HepG2 (cell line): ENCODE results near the gene NOTO. TPM values are rescaled to one million over a fixed set of nuclear protein-coding genes. Genes with fewer than 3 reads are reported as not detected.

Experiments
- FOXA3 ChIP-seq: IDR thresholded peaks from 2 replicates; pipeline ENCODE4 v1.6.1; 2016; ENCODE audit warnings: missing genetic modification reagents, missing compliant biosample characterization
- GATAD1 ChIP-seq: IDR thresholded peaks from 2 replicates; pipeline ENCODE4 v1.6.1; 2016; ENCODE audit warnings: missing genetic modification reagents, missing compliant biosample characterization
- HMGXB3 ChIP-seq: sonication (generic); formaldehyde crosslinking; IDR thresholded peaks from 2 replicates; pipeline ENCODE4 v1.4.0; 2020; ENCODE audit warnings: missing genetic modification reagents, borderline replicate concordance
- YEATS2 ChIP-seq: sonication (generic); formaldehyde crosslinking; IDR thresholded peaks from 2 replicates; pipeline ENCODE4 v1.4.0; 2020; ENCODE audit warnings: missing genetic modification reagents, borderline replicate concordance
- ZNF512B ChIP-seq: sonication (generic); formaldehyde crosslinking; IDR thresholded peaks from 2 replicates; pipeline ENCODE4 v1.5.1; 2020; ENCODE audit warnings: missing genetic modification reagents, mild to moderate bottlenecking, borderline replicate concordance
- ZNF816 ChIP-seq: sonication (generic); formaldehyde crosslinking; IDR thresholded peaks from 2 replicates; pipeline ENCODE4 v1.8.0; 2022; ENCODE audit warnings: missing genetic modification reagents, mild to moderate bottlenecking, borderline replicate concordance
- ZNF850 ChIP-seq: sonication (generic); formaldehyde crosslinking; conservative IDR thresholded peaks from 2 replicates; pipeline ENCODE4 v1.9.0; 2021; ENCODE audit warnings: mild to moderate bottlenecking, missing genetic modification reagents
- ZSCAN21 ChIP-seq: sonication (generic); formaldehyde crosslinking; IDR thresholded peaks from 2 replicates; pipeline ENCODE4 v1.8.0; 2022; ENCODE audit warnings: mild to moderate bottlenecking, missing genetic modification reagents, moderate library complexity, borderline replicate concordance
- polyA plus RNA-seq, 8 experiments: library from polyadenylated mRNA; depleted of rRNA in 3 of 8; stranded (reverse) in 7 of 8; unstranded in 1 of 8; fragments of >200 nt; fragmentation: Illumina TruSeq in 4 of 8; extraction: Trizol in 4 of 8; gene quantifications; 2 replicates each; pipeline versions ENCODE4 v1.2.1 to v1.2.3, GENCODE V29; 2011 to 2016; ENCODE audit warnings: low read depth in 4 of 8, missing spikeins in 1 of 8, mixed read lengths in 1 of 8; ENCODE audit not compliant: insufficient read depth in 1 of 8
- total RNA-seq, 5 experiments: library from RNA; depleted of rRNA; stranded (reverse); fragments of >200 nt; fragmentation: Illumina TruSeq; extraction: Trizol; gene quantifications; 2 replicates each; pipeline ENCODE4 v1.2.3, GENCODE V29; 2016; ENCODE audit warnings: low read depth in 1 of 5
- TF ChIP-seq, protein P1 (sequence below): sonication (generic); formaldehyde crosslinking; IDR thresholded peaks from 2 replicates; pipeline ENCODE4 v1.4.0; 2020; ENCODE audit warnings: missing genetic modification reagents
- TF ChIP-seq, protein P2 (sequence below): IDR thresholded peaks from 2 replicates; pipeline ENCODE4 v1.6.1; 2012; ENCODE audit warnings: inconsistent platforms
- TF ChIP-seq, protein P3 (sequence below): sonication (generic); formaldehyde crosslinking; IDR thresholded peaks from 2 replicates; pipeline ENCODE4 v1.4.0; 2020; ENCODE audit warnings: missing genetic modification reagents, mild to moderate bottlenecking, borderline replicate concordance
- TF ChIP-seq, protein P4 (sequence below): sonication (generic); formaldehyde crosslinking; IDR thresholded peaks from 2 replicates; pipeline ENCODE4 v1.8.1; 2023; ENCODE audit warnings: missing genetic modification reagents, mild to moderate bottlenecking, borderline replicate concordance

NOTO gene
- total and polyA plus RNA-seq, 2 of the 13 experiments (the other 11 are each of a cell fraction or from before 2014, with no cell fraction given): not detected

- TF ChIP-seq YEATS2: peak; percentile 53; the same call in 1 of the 2 replicates
- TF ChIP-seq, protein P1, sequence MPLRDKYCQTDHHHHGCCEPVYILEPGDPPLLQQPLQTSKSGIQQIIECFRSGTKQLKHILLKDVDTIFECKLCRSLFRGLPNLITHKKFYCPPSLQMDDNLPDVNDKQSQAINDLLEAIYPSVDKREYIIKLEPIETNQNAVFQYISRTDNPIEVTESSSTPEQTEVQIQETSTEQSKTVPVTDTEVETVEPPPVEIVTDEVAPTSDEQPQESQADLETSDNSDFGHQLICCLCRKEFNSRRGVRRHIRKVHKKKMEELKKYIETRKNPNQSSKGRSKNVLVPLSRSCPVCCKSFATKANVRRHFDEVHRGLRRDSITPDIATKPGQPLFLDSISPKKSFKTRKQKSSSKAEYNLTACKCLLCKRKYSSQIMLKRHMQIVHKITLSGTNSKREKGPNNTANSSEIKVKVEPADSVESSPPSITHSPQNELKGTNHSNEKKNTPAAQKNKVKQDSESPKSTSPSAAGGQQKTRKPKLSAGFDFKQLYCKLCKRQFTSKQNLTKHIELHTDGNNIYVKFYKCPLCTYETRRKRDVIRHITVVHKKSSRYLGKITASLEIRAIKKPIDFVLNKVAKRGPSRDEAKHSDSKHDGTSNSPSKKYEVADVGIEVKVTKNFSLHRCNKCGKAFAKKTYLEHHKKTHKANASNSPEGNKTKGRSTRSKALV (CRISPR knock-in tag): peak; percentile 75; the same call in 1 of the 2 replicates
- no peak for TF ChIP-seq ZNF850 (CRISPR knock-in tag)
- TF ChIP-seq ZSCAN21 (CRISPR knock-in tag): peak; percentile 67; the same call in 1 of the 2 replicates
- TF ChIP-seq, protein P2, sequence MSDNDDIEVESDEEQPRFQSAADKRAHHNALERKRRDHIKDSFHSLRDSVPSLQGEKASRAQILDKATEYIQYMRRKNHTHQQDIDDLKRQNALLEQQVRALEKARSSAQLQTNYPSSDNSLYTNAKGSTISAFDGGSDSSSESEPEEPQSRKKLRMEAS: peak; percentile 22; the same call in 1 of the 2 replicates
- 0 out of 2 replicates have a peak, but pooled peaks have one; percentile 40 for TF ChIP-seq GATAD1 (CRISPR knock-in tag)
- no peak for TF ChIP-seq ZNF816 (CRISPR knock-in tag)
- no peak; the same call in 1 of the 2 replicates for TF ChIP-seq HMGXB3 (CRISPR knock-in tag)
- TF ChIP-seq, protein P3, sequence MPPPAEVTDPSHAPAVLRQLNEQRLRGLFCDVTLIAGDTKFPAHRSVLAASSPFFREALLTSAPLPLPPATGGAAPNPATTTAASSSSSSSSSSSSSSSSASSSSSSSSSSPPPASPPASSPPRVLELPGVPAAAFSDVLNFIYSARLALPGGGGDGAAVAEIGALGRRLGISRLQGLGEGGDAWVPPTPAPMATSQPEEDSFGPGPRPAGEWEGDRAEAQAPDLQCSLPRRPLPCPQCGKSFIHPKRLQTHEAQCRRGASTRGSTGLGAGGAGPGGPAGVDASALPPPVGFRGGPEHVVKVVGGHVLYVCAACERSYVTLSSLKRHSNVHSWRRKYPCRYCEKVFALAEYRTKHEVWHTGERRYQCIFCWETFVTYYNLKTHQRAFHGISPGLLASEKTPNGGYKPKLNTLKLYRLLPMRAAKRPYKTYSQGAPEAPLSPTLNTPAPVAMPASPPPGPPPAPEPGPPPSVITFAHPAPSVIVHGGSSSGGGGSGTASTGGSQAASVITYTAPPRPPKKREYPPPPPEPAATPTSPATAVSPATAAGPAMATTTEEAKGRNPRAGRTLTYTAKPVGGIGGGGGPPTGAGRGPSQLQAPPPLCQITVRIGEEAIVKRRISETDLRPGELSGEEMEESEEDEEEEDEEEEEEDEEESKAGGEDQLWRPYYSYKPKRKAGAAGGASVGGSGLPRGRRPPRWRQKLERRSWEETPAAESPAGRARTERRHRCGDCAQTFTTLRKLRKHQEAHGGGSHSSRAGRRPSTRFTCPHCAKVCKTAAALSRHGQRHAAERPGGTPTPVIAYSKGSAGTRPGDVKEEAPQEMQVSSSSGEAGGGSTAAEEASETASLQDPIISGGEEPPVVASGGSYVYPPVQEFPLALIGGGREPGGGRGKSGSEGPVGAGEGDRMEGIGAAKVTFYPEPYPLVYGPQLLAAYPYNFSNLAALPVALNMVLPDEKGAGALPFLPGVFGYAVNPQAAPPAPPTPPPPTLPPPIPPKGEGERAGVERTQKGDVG (CRISPR knock-in tag): no peak
- TF ChIP-seq, protein P4, sequence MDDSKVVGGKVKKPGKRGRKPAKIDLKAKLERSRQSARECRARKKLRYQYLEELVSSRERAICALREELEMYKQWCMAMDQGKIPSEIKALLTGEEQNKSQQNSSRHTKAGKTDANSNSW: no peak
- TF ChIP-seq FOXA3: no peak
- TF ChIP-seq ZNF512B: peak; percentile 82; the same call in 1 of the 2 replicates
Observed at GRCh38 chr2:73212448-73213176, 10.2 kb downstream of the NOTO start (continued).
